DOHH2 (cell line): ENCODE measurements around the gene IL34.

ENCODE experiments used
- H3F3A ChIP-seq: fragments of 200-600 bp; sonication (generic), shearing (Covaris generic); 2 replicates; pipeline ENCODE4 v1.6.0; 2016; ENCODE audit warnings: antibody characterized with exemption, mild to moderate bottlenecking; ENCODE audit not compliant: control insufficient read depth, insufficient read depth
- H3K27ac ChIP-seq: fragments of 200-600 bp; sonication (generic); 2 replicates; pipeline ENCODE4 v1.5.1; 2014; ENCODE audit warnings: low read depth, mild to moderate bottlenecking, low read length, moderate library complexity
- H3K27me3 ChIP-seq: fragments of 200-600 bp; sonication (generic); 2 replicates; pipeline ENCODE4 v1.6.1; 2014; ENCODE audit warnings: mild to moderate bottlenecking, low read length, mixed read lengths; ENCODE audit not compliant: control insufficient read depth
- H3K36me3 ChIP-seq: fragments of 200-600 bp; sonication (generic); 2 replicates; pipeline ENCODE4 v1.6.1; 2014; ENCODE audit warnings: mild to moderate bottlenecking, low read length, moderate library complexity, mixed read lengths; ENCODE audit not compliant: control insufficient read depth
- H3K4me1 ChIP-seq: fragments of 200-600 bp; sonication (generic); 2 replicates; pipeline ENCODE4 v1.6.1; 2014; ENCODE audit warnings: mild to moderate bottlenecking, low read length, mixed read lengths; ENCODE audit not compliant: control insufficient read depth
- H3K4me2 ChIP-seq: fragments of 200-600 bp; sonication (generic); 2 replicates; pipeline ENCODE4 v1.6.0; 2014; ENCODE audit warnings: mild to moderate bottlenecking, low read length, moderate library complexity
- H3K4me3 ChIP-seq: fragments of 200-600 bp; sonication (generic); 2 replicates; pipeline ENCODE4 v1.5.1; 2014; ENCODE audit warnings: mild to moderate bottlenecking, low read length, mixed read lengths
- H3K79me2 ChIP-seq: fragments of 200-600 bp; sonication (generic); 2 replicates; pipeline ENCODE4 v1.6.1; 2014; ENCODE audit warnings: mild to moderate bottlenecking, low read length, mixed read lengths; ENCODE audit not compliant: control insufficient read depth
- H3K9me2 ChIP-seq: fragments of 200-600 bp; sonication (generic); replicated peaks from 2 replicates; pipeline ENCODE4 v1.6.1; 2014; ENCODE audit warnings: mild to moderate bottlenecking, low read length, mixed read lengths; ENCODE audit not compliant: control insufficient read depth
- H3K9me3 ChIP-seq: fragments of 200-600 bp; sonication (generic); 2 replicates; pipeline ENCODE4 v1.6.1; 2014; ENCODE audit warnings: antibody characterized with exemption, low read length, mixed read lengths; ENCODE audit not compliant: control insufficient read depth, insufficient read depth
- H4K20me1 ChIP-seq: fragments of 200-600 bp; sonication (generic); 2 replicates; pipeline ENCODE4 v1.6.0; 2014; ENCODE audit warnings: low read depth, mild to moderate bottlenecking, antibody characterized with exemption, low read length, moderate library complexity; ENCODE audit not compliant: control insufficient read depth, insufficient read depth
- EZH2phosphoT487 ChIP-seq: fragments of 200-600 bp; sonication (generic); IDR thresholded peaks from 2 replicates; pipeline ENCODE4 v1.6.1; 2017; ENCODE audit warnings: borderline replicate concordance, mild to moderate bottlenecking, antibody characterized with exemption, low read length, moderate library complexity, mixed read lengths
- TF ChIP-seq, protein P1 (sequence below): fragments of 200-600 bp; sonication (generic); IDR thresholded peaks from one replicate; pipeline ENCODE4 v1.5.1; 2014; ENCODE audit warnings: antibody characterized with exemption, mild to moderate bottlenecking, low read depth, low read length; ENCODE audit not compliant: poor library complexity, severe bottlenecking

Gene IL34

DNA sequence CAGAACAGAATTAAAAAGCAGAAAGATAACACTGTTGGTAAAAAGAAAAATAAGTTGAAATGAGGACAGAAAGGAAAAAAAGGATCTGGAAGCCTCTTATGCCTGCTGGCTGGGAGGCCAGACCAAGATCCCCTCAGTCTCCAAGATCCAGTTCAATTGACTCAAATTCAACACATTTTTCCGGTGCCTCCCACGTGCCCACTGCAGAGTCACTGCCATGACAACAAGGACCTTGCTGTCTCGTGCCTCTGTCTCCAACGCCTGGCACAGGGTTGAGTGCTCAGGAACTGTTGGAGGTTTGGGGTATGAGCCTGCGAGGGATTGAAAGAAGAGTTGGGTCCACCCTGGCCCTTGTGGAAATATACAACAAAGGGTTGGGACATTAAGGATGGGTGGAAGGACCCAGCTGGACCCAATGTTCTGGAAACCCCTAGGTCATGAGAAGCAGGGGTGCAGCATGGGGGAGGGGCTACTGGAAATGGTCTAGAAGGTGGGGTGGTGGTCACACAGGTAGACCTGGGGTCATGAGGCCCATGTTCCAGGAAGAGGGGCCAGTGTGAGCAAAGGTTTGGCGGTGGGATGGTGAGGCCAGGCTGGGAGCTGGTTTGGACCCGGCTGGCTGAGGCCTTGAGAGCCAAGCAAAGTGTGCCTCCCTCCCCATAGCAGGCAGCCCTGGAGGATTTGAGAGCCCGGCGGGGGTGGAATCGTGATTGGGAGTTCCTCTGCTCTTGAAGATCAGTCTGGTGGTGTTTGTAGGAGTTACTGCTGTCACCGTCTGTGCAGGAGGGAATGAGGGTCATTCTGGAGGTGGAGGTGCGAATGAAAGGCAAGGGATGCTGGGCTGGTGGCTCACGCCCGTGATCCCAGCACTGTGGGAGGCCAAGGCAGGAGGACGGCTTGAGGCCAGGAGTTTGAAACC is 1.3 kb downstream of the IL34 start:
- TF ChIP-seq, protein P1, sequence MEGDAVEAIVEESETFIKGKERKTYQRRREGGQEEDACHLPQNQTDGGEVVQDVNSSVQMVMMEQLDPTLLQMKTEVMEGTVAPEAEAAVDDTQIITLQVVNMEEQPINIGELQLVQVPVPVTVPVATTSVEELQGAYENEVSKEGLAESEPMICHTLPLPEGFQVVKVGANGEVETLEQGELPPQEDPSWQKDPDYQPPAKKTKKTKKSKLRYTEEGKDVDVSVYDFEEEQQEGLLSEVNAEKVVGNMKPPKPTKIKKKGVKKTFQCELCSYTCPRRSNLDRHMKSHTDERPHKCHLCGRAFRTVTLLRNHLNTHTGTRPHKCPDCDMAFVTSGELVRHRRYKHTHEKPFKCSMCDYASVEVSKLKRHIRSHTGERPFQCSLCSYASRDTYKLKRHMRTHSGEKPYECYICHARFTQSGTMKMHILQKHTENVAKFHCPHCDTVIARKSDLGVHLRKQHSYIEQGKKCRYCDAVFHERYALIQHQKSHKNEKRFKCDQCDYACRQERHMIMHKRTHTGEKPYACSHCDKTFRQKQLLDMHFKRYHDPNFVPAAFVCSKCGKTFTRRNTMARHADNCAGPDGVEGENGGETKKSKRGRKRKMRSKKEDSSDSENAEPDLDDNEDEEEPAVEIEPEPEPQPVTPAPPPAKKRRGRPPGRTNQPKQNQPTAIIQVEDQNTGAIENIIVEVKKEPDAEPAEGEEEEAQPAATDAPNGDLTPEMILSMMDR = no peak
- no peak for TF ChIP-seq EZH2phosphoT487
- Histone ChIP-seq H3K4me2 (no peak overlapping the region), H3K9me2 (no peaks in the 10 kb centered on the region), H3K4me3 (no peak overlapping the region), H3K27ac (no peak overlapping the region), H4K20me1 (no peaks in the 10 kb centered on the region), H3F3A (peaks cover 7% of the 10 kb centered on the region), H3K9me3 (peaks cover 3% of the 10 kb centered on the region; the same call in 1 of the 2 replicates), H3K79me2 (no peaks in the 10 kb centered on the region), H3K4me1 (peaks cover 9% of the 10 kb centered on the region), H3K27me3 (no peaks in the 10 kb centered on the region), H3K36me3 (no peaks in the 10 kb centered on the region)

DNA sequence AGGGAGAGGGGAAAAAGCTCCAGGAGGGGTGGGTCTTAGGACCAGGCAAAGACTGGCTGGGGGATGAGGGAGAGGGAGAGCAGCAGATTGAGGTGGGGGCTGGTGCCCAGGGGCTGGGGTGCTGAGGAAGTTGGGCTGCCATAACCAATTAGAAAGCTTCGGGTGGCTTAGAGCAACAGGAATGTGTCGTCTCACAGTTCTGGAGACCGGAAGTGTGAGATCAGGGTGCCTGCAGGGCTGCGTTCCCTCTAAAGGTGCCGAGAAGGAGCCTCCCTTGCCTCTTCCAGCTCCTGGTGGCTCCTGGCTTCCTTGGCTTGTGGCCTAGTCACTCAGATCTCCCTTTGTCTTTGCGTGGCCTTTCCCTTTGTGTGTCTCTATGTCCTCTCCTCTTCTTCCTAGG is 2.2 kb downstream of the IL34 start:
- H3K79me2 ChIP-seq = no peaks in the 10 kb centered on the region
- H3K27me3 ChIP-seq = no peaks in the 10 kb centered on the region
- H3K4me1 ChIP-seq = peaks cover 13% of the 10 kb centered on the region
- H3K4me2 ChIP-seq = no peak overlapping the region
- no peaks in the 10 kb centered on the region for H4K20me1 ChIP-seq
- TF ChIP-seq, protein P1 = no peak
- no peak for TF ChIP-seq EZH2phosphoT487
- H3K9me3 ChIP-seq = peaks cover 3% of the 10 kb centered on the region; the same call in 1 of the 2 replicates
- no peaks in the 10 kb centered on the region for H3K36me3 ChIP-seq
- H3K4me3 ChIP-seq = no peak overlapping the region
- no peaks in the 10 kb centered on the region for H3K9me2 ChIP-seq
- H3F3A ChIP-seq = peaks cover 7% of the 10 kb centered on the region
- no peak overlapping the region for H3K27ac ChIP-seq

DNA sequence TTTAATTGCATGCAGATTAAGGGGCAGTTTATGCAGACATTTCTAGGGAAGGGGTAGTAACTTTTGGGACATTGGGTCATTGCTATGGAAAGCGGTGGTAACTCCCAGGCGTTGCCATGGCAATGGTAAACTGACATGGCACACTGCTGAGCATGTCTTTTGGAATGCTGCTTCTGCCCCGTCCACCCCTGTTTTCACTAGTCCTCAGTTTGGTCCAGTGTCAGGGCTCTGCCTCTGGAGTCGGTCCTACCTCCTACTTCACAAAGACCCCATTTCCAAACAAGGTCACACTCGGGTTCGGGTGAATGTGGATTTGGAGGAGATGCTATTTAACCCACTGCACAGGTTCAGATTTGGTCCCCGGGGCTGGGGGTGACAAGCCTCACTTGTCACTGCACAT is 2.9 kb downstream of the IL34 start:
- peaks cover 5% of the 10 kb centered on the region for H3F3A ChIP-seq
- H3K27me3 ChIP-seq = no peaks in the 10 kb centered on the region
- no peak overlapping the region for H3K4me3 ChIP-seq
- H3K9me3 ChIP-seq = peaks cover 3% of the 10 kb centered on the region; the same call in 1 of the 2 replicates
- H3K79me2 ChIP-seq = no peaks in the 10 kb centered on the region
- H3K36me3 ChIP-seq = no peaks in the 10 kb centered on the region
- no peaks in the 10 kb centered on the region for H3K9me2 ChIP-seq
- H3K4me2 ChIP-seq = no peak overlapping the region
- H3K27ac ChIP-seq = no peak overlapping the region
- peaks cover 16% of the 10 kb centered on the region for H3K4me1 ChIP-seq
- TF ChIP-seq, protein P1 = no peak
- TF ChIP-seq EZH2phosphoT487 = no peak
- no peaks in the 10 kb centered on the region for H4K20me1 ChIP-seq
